Mesothelial cell of epicardium (in vitro differentiated cells): ENCODE measurements around the gene TOP1. TPM values are rescaled to one million over a fixed set of nuclear protein-coding genes. Genes with fewer than 3 reads are reported as not detected.

ENCODE experiments used
- DNase-seq, 2 experiments: peaks; one replicate each; pipeline ENCODE4 v3.0.0; 2021; ENCODE audit warnings: low spot score in 2 of 2; ENCODE audit not compliant: unreplicated experiment in 2 of 2
- H3K27ac Mint-ChIP-seq: 2 replicates; pipeline ENCODE4 v1.8.0; 2021; ENCODE audit warnings: mixed read lengths
- H3K27me3 Mint-ChIP-seq: 2 replicates; pipeline ENCODE4 v1.8.0; 2021; ENCODE audit warnings: low read depth, mixed read lengths
- H3K36me3 Mint-ChIP-seq: 2 replicates; pipeline ENCODE4 v1.8.0; 2021; ENCODE audit warnings: mixed read lengths
- H3K4me1 Mint-ChIP-seq: 2 replicates; pipeline ENCODE4 v1.8.0; 2021; ENCODE audit warnings: mixed read lengths
- H3K4me3 Mint-ChIP-seq: 2 replicates; pipeline ENCODE4 v1.8.0; 2021; ENCODE audit warnings: mild to moderate bottlenecking, moderate library complexity, mixed read lengths
- H3K9me3 Mint-ChIP-seq: 2 replicates; pipeline ENCODE4 v1.8.0; 2021; ENCODE audit warnings: mixed read lengths
- total RNA-seq: library from RNA; stranded (reverse); gene quantifications from 3 replicates; pipeline ENCODE4 v1.2.1, GENCODE V29; 2021
- TF ChIP-seq, protein P1 (sequence below): fragments of 200-600 bp; sonication (generic); IDR thresholded peaks from one replicate; pipeline ENCODE4 v1.5.0; 2021; ENCODE audit warnings: antibody characterized with exemption; ENCODE audit not compliant: unreplicated experiment

Gene TOP1
- total RNA-seq, 1 donor from 2014 or later, result 76.7 TPM

DNA sequence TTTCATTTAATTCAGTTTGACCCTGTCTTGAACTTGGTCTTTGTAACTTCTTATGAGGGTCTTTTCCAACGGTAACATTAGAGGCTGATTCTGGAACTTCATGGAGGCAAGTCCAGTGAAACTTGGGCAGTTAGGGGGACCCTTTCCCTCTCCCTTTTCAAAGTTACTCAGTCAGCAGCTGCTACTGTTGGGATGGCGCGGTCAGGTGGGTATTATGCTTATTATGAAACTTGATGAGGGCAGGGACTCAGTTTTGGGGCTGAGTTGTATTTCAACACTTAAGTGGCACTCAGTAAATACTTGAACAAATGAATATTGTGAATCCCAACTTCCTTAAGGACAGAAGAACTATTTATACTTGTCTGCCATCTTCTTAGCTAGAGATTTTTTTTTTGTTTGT is 20.8 kb downstream of the TOP1 start:
- peak overlapping the region; percentile 82 for H3K27ac Mint-ChIP-seq
- TF ChIP-seq, protein P1, sequence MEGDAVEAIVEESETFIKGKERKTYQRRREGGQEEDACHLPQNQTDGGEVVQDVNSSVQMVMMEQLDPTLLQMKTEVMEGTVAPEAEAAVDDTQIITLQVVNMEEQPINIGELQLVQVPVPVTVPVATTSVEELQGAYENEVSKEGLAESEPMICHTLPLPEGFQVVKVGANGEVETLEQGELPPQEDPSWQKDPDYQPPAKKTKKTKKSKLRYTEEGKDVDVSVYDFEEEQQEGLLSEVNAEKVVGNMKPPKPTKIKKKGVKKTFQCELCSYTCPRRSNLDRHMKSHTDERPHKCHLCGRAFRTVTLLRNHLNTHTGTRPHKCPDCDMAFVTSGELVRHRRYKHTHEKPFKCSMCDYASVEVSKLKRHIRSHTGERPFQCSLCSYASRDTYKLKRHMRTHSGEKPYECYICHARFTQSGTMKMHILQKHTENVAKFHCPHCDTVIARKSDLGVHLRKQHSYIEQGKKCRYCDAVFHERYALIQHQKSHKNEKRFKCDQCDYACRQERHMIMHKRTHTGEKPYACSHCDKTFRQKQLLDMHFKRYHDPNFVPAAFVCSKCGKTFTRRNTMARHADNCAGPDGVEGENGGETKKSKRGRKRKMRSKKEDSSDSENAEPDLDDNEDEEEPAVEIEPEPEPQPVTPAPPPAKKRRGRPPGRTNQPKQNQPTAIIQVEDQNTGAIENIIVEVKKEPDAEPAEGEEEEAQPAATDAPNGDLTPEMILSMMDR, result no peak
- no peak for DNase-seq
- peaks cover 2% of the 10 kb centered on the region for H3K36me3 Mint-ChIP-seq
- H3K4me3 Mint-ChIP-seq, result no peak overlapping the region
- H3K4me1 Mint-ChIP-seq, result peaks cover 72% of the 10 kb centered on the region
- H3K9me3 Mint-ChIP-seq, result peaks cover 4% of the 10 kb centered on the region
- no peaks in the 10 kb centered on the region for H3K27me3 Mint-ChIP-seq

DNA sequence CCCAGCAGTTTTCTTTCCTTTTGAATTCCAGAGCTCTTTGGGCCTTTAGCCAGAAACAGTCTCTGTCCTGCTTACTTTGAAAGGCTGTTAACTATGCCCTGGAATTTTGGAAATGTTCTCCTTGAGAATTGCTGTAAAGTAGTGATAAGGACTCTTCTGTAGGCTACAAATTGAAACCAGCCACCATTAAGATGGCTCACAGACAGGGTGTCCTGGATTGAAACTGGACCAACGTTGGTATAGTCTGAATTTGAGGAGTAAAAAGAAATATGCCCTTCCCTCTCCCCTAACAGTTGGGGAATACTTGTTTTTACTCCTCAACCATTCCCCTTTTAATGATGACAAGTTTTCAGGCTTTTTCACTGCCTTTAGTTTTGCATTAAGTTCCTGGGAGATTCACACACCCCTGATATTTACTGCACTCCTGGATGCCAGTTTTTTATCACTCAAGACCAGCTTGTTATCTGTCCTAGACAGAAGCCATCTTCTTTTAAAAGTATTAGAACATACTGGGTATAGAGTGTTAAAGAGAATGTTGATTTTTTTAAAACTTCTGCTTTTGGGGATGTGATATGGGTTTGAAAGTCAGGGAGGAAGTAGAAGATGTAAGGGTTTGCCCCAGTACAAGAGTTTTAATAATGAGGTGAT is 21.9 kb downstream of the TOP1 start:
- TF ChIP-seq, protein P1, result no peak
- Mint-ChIP-seq H3K4me3 (no peak overlapping the region), H3K27me3 (no peaks in the 10 kb centered on the region), H3K27ac (peak overlapping the region; percentile 82), H3K4me1 (peaks cover 81% of the 10 kb centered on the region), H3K36me3 (peaks cover 2% of the 10 kb centered on the region), H3K9me3 (peaks cover 4% of the 10 kb centered on the region)
- DNase-seq, result no peak

DNA sequence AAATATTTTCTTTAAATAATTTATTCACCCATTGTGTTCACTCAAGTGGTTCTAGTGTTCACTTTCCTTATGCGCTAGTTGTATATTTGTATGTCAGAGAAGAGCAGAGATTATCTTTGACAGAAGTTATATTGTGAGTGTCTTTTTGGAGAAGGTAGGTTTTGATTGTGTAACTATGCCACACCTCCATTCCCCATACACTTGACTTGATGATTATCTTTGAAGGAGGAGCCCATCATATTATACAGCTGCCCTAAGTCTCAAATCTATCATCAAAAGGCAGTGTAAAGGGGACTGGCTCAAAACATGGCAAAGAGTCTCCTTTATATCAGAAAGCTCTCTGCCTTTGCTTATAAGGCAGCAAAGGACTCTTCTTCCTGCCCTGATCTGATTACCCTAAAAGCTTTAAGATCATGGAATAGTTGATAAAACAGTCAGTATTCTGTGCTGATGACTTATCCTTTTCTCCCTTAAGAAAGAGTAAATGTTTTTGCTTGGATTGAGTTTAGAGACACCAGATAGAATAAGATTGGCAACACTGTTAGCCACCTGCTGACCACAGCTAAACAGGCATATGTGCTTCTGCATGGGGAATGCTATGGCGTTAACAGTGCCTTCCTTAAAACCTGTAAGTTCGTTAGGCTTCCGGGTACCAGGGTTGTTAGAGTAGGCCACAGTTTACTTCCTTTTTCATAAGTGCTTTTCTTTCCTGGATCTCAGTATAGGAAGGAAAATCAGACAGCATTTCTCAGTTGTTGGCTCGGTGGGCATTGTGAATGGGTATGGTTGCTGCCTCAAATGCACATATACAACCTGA is 22.6 kb downstream of the TOP1 start:
- TF ChIP-seq, protein P1, result no peak
- Mint-ChIP-seq H3K27ac (peak overlapping the region; percentile 28), H3K4me1 (peaks cover 82% of the 10 kb centered on the region), H3K4me3 (no peak overlapping the region), H3K36me3 (peaks cover 2% of the 10 kb centered on the region), H3K27me3 (no peaks in the 10 kb centered on the region), H3K9me3 (peaks cover 4% of the 10 kb centered on the region)
- DNase-seq, result no peak

DNA sequence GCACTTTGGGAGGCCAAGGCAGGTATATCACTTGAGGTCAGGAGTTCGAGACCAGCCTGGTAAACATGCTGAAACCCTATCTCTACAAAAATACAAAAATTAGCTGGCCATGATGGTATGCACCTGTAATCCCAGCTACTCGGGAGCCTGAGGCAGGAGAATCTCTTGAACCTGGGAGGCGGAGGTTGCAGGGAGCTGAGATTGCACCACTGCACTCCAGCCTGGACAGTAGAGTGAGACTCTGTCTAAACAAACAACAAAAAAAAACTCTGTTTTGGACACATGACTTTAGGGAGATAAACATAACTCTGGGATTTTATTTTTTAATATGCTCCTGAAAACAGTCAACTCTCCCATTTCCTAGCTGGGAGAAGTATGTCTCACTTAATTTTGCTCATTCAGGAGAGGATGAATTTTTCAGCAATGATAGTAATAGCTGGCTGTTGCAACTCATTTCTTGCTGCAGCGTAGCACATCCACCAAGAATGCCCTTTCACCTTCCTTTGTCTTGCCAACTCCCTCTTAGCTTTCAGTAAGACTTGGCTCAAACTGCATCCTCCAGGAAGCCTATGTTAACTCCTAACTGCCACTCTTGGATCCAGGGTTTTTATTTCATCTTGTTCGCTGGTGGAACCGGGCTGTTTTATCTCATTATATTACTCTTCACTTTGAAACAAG is 24.3 kb downstream of the TOP1 start:
- H3K4me3 Mint-ChIP-seq, result no peak overlapping the region
- H3K4me1 Mint-ChIP-seq, result peaks cover 73% of the 10 kb centered on the region
- H3K9me3 Mint-ChIP-seq, result peaks cover 4% of the 10 kb centered on the region
- no peak overlapping the region for H3K27ac Mint-ChIP-seq
- DNase-seq, result no peak
- no peaks in the 10 kb centered on the region for H3K27me3 Mint-ChIP-seq
- TF ChIP-seq, protein P1, result no peak
- peaks cover 2% of the 10 kb centered on the region for H3K36me3 Mint-ChIP-seq

DNA sequence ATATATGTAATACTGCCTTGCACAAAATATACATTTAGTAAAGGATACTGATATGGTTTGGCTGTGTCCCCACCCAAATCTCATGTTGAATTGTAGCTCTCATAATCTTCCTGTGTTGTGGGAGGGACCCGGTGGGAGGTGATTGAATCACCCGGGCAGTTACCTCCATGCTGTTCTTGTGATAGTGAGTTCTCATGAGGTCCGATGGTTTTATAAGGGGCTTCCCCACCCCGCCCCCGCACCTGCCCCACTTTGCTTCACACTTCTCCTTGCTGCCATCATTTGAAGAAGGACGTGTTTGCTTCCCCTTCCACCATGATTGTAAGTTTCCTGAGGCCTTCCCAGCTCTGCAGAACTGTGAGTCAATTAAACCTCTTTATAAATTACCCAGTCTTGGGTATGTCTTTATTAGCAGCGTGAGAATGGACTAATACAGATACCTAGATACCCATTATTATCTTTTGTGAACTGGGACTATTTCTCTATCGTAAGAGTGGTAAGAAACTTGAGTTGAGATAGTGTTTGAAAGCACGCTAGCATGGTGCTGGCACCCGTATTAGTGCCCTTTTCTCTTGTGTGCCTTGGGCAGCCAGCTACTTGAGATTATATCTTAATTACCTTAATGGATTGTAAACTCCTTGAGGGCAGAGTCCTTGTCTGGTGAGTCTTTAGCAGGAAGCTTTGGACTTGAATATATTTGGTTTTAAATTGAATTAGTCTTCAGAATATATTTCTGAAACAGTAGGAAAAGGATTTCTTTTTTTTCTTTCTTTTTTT is 25.6 kb downstream of the TOP1 start:
- TF ChIP-seq, protein P1, result no peak
- H3K27me3 Mint-ChIP-seq, result no peaks in the 10 kb centered on the region
- H3K36me3 Mint-ChIP-seq, result peaks cover 2% of the 10 kb centered on the region
- H3K4me3 Mint-ChIP-seq, result no peak overlapping the region
- H3K4me1 Mint-ChIP-seq, result peaks cover 69% of the 10 kb centered on the region
- H3K9me3 Mint-ChIP-seq, result peaks cover 4% of the 10 kb centered on the region
- no peak for DNase-seq
- H3K27ac Mint-ChIP-seq, result peak overlapping the region; percentile 57
